HCT116 (cell line): ENCODE results near the gene NEO1.
"Not testable (repeated sequence)": the region's sequence is repeated elsewhere in the genome, so short reads cannot be mapped to it uniquely, and the experiment has no call there.

Experiments
- EZH2 ChIP-seq: fragments of 200-600 bp; sonication (generic); IDR thresholded peaks from 2 replicates; pipeline ENCODE4 v1.6.1; 2017; ENCODE audit warnings: antibody characterized with exemption, mixed run types
- MAX ChIP-seq: IDR thresholded peaks from 2 replicates; pipeline ENCODE4 v1.6.1; 2012
- RAD21 ChIP-seq: IDR thresholded peaks from 2 replicates; pipeline ENCODE4 v1.6.1; 2012; ENCODE audit warnings: low read depth, mild to moderate bottlenecking
- REST ChIP-seq: IDR thresholded peaks from 2 replicates; pipeline ENCODE4 v1.6.1; 2012; ENCODE audit warnings: low read depth

- TF ChIP-seq REST, MAX, EZH2, RAD21: not testable (repeated sequence)
Observed at GRCh38 chr15:73300286-73300685, 248.0 kb downstream of the NEO1 start.
